ENCODE data around the gene PARD6B.

PARD6B gene

DNA sequence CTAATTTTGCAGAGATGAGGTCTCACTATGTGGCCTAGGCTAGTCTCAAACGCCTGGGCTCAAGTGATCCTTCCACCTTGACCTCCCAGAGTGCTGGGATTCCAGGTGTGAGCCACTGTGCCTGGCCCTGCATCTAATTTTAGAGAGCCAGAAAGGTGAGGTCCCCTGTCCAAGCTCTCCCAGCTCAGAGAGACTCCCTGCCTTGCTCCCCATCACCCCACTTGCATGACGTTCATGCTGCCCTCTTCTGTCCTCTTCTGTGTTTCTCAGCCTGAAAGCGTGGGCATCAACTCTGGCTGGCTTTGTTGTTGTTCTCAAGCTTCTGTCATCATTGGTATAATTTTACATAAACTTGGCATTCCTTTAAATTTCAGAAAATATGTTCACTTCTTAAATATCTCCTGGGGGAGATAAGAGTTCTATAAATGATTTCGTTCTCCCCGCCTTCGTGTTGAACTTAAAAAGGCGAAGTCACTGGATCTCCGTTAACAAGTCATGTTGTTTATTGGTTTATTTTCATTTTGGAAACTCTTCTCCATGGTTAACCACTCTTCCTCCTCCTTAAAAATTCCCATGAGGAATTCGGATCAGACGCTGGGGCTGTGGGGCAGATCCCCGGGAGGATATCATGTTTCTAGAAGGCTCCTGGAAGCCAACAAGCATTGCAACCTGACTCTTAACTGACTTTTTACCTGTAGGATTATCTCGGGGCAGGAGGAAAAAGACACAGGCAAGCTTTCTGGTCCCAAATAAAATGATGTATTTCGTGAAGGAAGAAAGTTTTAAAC, 13.2 kb upstream of the PARD6B start:
- TF ChIP-seq ARNTL (CRISPR knock-in tag; IDR thresholded peaks at IDR 0.05; ENCODE audit: borderline replicate concordance, low read depth) (no peak), SNAI2 (CRISPR knock-in tag; IDR thresholded peaks at IDR 0.05) (no peak), PATZ1 (CRISPR knock-in tag; IDR thresholded peaks at IDR 0.05; ENCODE audit: borderline replicate concordance) (no peak), CSRNP3 (CRISPR knock-in tag; IDR thresholded peaks at IDR 0.05) (no peak), ZC3H10 (CRISPR knock-in tag; IDR thresholded peaks at IDR 0.05) (no peak)
- TF ChIP-seq, protein P1, sequence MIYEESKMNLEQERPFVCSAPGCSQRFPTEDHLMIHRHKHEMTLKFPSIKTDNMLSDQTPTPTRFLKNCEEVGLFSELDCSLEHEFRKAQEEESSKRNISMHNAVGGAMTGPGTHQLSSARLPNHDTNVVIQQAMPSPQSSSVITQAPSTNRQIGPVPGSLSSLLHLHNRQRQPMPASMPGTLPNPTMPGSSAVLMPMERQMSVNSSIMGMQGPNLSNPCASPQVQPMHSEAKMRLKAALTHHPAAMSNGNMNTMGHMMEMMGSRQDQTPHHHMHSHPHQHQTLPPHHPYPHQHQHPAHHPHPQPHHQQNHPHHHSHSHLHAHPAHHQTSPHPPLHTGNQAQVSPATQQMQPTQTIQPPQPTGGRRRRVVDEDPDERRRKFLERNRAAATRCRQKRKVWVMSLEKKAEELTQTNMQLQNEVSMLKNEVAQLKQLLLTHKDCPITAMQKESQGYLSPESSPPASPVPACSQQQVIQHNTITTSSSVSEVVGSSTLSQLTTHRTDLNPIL (CRISPR knock-in tag; IDR thresholded peaks at IDR 0.05; ENCODE audit: low read depth) = no peak
- peak; percentile 52; the same call in 1 of the 3 replicates for ATAC-seq

DNA sequence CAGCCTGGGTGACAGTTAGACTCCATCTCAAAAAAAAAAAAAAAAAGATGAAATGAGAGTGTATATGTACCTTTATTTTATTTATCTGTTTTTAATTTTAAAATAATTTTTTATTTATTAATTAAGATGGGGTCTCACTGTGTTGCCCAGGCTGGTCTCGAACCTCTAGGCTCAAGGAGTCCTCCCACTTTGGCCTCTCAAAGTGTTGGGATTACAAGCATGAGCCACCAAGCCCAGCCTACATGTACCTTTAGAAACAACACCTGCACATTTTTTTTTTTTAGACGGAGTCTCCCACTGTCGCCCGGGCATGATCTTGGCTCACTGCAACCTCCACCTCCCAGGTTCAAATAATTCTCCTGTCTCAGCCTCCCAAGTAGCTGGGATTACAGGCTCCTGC, 12.1 kb upstream of the PARD6B start:
- TF ChIP-seq GLIS3 (CRISPR knock-in tag; IDR thresholded peaks at IDR 0.05) (no peak), ESRRG (CRISPR knock-in tag; IDR thresholded peaks at IDR 0.05) (no peak), ZFP30 (CRISPR knock-in tag; IDR thresholded peaks at IDR 0.05) (no peak), BACH2 (CRISPR knock-in tag; IDR thresholded peaks at IDR 0.05; ENCODE audit: borderline replicate concordance) (no peak), ZNF70 (CRISPR knock-in tag; IDR thresholded peaks at IDR 0.05) (no peak), ZNF565 (CRISPR knock-in tag; conservative IDR thresholded peaks at IDR 0.05; ENCODE audit: low read depth) (no peak), ISL1 (CRISPR knock-in tag; IDR thresholded peaks at IDR 0.05) (no peak), PPARA (CRISPR knock-in tag; IDR thresholded peaks at IDR 0.05; ENCODE audit: borderline replicate concordance) (no peak), TOX (CRISPR knock-in tag; IDR thresholded peaks at IDR 0.05; ENCODE audit: borderline replicate concordance) (no peak), POU6F1 (CRISPR knock-in tag; IDR thresholded peaks at IDR 0.05; ENCODE audit: borderline replicate concordance, low read depth) (no peak), TSHZ2 (CRISPR knock-in tag; IDR thresholded peaks at IDR 0.05) (no peak), OSR1 (CRISPR knock-in tag; IDR thresholded peaks at IDR 0.05) (no peak), TCF4 (CRISPR knock-in tag; IDR thresholded peaks at IDR 0.05; ENCODE audit: borderline replicate concordance) (no peak), CSRNP3 (CRISPR knock-in tag; IDR thresholded peaks at IDR 0.05) (no peak), CSDC2 (CRISPR knock-in tag; IDR thresholded peaks at IDR 0.05) (no peak), SNAI2 (CRISPR knock-in tag; IDR thresholded peaks at IDR 0.05) (no peak)
- TF ChIP-seq, protein P1 (CRISPR knock-in tag; IDR thresholded peaks at IDR 0.05; ENCODE audit: low read depth) = no peak
- no peak for ATAC-seq
